ENCODE measurements around the gene PIGZ. TPM values are rescaled to one million over a fixed set of nuclear protein-coding genes. Genes with fewer than 3 reads are reported as not detected.

PIGZ gene
- total RNA-seq, 1 donor from 2014 or later = 2.1 TPM

DNA sequence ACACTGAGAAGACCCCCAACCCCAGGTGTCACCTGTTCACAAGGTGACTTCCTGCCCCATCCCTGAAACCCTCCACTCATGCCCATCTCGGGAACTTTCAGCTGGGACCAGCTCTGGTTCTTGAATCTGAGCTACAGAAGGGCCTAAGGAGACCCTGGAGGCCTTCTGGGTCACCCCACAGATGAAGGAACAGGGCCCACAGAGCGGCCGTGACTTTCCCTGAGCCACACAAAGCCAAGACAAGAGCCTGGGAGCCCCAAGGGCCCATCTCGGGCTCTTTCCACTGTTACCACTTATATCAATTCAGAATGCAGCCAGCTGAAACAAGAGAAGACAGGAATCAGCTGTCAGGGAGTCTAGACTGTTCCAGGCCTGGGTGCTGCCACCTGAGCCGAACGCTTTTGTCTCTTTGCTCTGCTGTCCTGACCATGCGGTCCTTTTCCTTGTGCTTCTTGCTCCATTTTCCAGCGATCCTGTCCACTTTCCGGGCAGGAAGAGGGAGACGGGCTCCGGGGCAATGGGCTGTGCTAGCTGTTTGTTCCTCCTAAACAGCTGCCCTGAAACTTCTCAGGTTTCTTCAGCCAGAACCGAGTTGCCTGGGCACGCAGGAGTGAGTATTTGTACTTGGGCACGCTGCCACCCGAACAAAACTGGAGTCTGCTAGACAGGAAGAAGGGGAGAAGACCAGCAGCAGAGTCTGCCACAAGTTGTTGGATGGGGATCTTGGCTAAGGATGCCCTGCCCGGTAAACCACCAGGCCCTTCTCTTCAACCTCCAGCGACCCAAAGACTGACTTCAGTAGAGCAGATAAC lies 28.0 kb upstream of the PIGZ start:
- no peak overlapping the region for H3K27ac Mint-ChIP-seq
- no peak overlapping the region for H3K4me3 Mint-ChIP-seq (ENCODE audit: low read depth)
- no peaks in the 10 kb centered on the region for H3K36me3 Mint-ChIP-seq (ENCODE audit: low read depth)
- peaks cover under 1% of the 10 kb centered on the region for H3K4me1 Mint-ChIP-seq (ENCODE audit: low read depth)
- no peaks in the 10 kb centered on the region for H3K27me3 Mint-ChIP-seq (ENCODE audit: low read depth)
- DNase-seq (ENCODE audit: low spot score) = no peak
- intact Hi-C loops (cut with micrococcal nuclease) = no loop called here
- H3K9me3 Mint-ChIP-seq = no peaks in the 10 kb centered on the region

DNA sequence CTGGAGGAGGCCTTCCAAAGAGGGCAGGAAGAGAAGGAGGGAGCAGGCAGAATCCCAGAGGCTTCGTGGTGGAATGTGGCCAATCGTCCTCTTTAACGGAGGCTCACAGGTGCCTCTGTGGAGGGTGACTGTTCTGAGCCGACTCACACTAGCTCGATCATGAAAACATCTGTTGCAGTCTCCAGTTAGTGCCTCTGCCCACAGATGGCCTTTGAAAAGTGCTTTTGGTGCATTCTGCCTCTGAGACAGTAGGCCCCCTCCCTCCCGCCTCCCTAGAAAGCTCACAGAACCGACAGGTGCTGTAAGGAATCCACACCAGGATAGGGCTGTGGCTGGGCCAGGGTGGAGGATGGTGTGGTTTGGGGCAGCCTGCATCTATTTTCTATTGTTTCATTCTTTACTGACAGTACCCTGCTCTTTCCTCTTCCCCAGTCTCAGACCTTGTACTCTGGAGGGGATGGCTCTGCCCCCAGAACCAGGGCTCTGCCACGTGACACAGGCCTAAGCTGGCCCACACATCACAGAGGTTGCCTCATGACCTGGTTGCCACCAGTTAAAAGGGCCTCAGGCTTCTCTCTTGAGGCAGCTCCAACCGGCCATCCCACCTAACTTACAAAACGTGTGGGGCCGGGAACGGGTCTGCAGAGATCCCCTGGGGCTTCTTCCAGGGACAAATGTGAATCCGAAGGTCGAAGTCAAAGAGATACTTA lies 27.2 kb upstream of the PIGZ start:
- Mint-ChIP-seq H3K4me3 (ENCODE audit: low read depth) (no peak overlapping the region), H3K4me1 (ENCODE audit: low read depth) (no peaks in the 10 kb centered on the region), H3K27me3 (ENCODE audit: low read depth) (no peaks in the 10 kb centered on the region), H3K9me3 (no peaks in the 10 kb centered on the region), H3K36me3 (ENCODE audit: low read depth) (no peaks in the 10 kb centered on the region), H3K27ac (no peak overlapping the region)
- no peak for DNase-seq (ENCODE audit: low spot score)
- intact Hi-C loops (cut with micrococcal nuclease) = no loop called here

DNA sequence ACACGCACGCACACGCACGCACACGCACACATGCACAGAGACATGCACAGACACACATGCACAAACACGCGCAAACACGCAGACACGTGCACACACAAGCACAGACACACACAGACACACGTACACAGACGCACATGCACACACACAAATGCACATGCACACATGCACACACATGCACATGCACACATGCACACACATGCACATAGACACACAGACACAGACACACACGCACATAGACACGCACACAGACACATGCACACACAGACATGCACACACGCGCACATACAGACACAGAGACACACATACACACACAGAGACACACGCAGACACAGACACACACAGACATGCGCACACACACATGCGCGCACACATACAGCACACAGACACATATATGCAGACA lies 26.4 kb upstream of the PIGZ start:
- Mint-ChIP-seq H3K4me3 (ENCODE audit: low read depth) (no peak overlapping the region), H3K4me1 (ENCODE audit: low read depth) (no peaks in the 10 kb centered on the region), H3K36me3 (ENCODE audit: low read depth) (no peaks in the 10 kb centered on the region), H3K9me3 (no peaks in the 10 kb centered on the region), H3K27me3 (ENCODE audit: low read depth) (no peaks in the 10 kb centered on the region), H3K27ac (no peak overlapping the region)
- intact Hi-C loops (cut with micrococcal nuclease) = no loop called here
- DNase-seq (ENCODE audit: low spot score) = no peak

DNA sequence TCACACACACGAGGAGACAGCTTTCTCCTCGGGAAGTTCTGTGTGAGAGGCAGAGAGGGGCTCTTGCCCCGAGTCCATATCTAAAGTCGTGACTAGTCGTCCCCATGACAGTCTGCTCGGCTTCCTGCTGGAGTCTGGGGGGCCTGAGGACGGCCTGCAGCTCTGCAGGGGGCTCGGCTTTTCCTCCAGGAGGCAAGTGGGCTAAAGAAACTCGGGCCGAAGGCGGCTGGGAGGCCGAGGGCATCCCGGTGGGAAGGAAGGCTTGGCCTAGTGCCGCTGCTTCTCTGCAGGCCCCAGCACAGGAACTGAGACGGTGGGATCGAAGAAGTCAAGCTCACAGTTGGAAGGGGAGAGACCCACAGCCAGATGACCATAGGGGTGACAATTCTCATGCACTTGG lies 25.4 kb upstream of the PIGZ start:
- H3K4me1 Mint-ChIP-seq (ENCODE audit: low read depth) = no peaks in the 10 kb centered on the region
- no peaks in the 10 kb centered on the region for H3K9me3 Mint-ChIP-seq
- H3K36me3 Mint-ChIP-seq (ENCODE audit: low read depth) = no peaks in the 10 kb centered on the region
- no peak overlapping the region for H3K4me3 Mint-ChIP-seq (ENCODE audit: low read depth)
- intact Hi-C loops (cut with micrococcal nuclease) = no loop called here
- no peak overlapping the region for H3K27ac Mint-ChIP-seq
- DNase-seq (ENCODE audit: low spot score) = no peak
- H3K27me3 Mint-ChIP-seq (ENCODE audit: low read depth) = no peaks in the 10 kb centered on the region

DNA sequence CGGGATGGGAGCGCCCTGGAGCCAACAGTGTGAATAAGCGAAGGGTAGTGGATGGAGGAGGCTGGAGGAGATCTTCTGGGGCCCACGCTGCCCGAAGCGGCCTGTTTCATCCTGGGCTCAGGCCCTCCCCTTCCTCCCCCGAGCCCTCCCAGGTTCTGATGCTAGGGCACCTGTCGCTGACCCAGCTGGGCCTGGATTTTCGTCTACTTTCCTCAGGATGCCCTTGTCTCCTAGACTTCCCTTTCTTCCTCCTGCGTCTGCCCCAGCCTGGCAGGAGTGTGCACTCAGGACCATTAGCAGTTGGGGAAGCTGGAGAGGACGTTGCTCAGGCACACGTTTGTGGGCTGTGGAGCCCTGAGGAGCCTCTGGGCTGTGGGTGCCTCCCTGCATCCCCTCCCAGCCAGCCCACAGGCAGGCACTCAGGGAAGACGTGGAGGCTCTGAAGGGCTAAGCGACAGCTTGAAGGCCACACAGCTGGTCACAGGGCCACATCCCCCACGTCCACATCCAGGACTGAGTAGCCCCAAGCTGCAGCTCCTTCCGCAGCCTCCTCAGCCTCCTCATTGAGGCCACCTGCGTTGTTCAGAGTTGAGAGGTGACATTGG lies 23.9 kb upstream of the PIGZ start:
- Mint-ChIP-seq H3K36me3 (ENCODE audit: low read depth) (no peaks in the 10 kb centered on the region), H3K4me3 (ENCODE audit: low read depth) (no peak overlapping the region), H3K27ac (no peak overlapping the region), H3K27me3 (ENCODE audit: low read depth) (no peaks in the 10 kb centered on the region), H3K9me3 (no peaks in the 10 kb centered on the region), H3K4me1 (ENCODE audit: low read depth) (no peaks in the 10 kb centered on the region)
- intact Hi-C loops (cut with micrococcal nuclease) = no loop called here
- DNase-seq (ENCODE audit: low spot score) = no peak

DNA sequence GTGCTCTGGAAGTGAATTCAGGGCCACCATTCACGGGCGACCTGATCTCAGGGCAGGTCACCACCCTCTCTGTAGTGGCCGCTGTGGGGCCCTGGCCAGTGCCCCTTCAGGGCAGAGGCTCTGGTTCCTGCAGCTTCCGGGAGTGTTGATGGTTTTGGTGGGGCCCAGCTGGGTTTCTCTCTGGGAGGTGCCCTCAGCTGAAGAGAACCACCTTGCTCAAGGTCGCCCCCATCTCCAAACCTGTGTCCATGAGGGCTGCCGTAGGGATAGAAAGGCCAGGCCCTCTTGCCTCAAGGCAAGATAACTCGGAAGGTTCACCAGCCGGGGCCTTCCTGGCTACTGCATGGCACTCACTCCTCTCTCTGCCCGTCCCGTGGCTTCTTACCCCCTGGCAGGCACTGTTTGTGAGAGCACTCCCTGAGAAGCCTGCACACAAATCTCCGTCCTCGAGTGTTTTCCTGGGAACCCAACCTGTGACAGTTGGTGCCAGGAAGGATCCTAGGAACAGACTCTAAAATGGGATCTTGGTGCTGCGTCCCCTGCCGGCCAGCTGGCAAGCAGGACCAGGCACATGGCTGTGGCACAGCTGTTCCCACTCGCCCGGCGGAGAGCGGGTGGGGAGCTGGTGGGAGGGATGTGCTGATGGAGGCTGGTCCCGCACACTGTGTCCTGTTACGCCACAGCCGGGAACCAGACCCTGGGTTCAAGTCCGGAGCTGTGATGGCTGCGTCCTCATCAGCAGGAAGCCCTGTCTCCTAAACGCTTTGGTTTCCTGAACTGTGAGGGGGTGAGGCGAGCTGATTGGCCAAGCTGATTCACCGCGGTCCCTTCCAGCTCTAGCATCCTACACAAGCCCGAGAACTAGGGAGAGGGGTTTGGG lies 23.2 kb upstream of the PIGZ start:
- Mint-ChIP-seq H3K27ac (no peak overlapping the region), H3K27me3 (ENCODE audit: low read depth) (no peaks in the 10 kb centered on the region), H3K4me1 (ENCODE audit: low read depth) (no peaks in the 10 kb centered on the region), H3K9me3 (no peaks in the 10 kb centered on the region), H3K36me3 (ENCODE audit: low read depth) (no peaks in the 10 kb centered on the region), H3K4me3 (ENCODE audit: low read depth) (no peak overlapping the region)
- intact Hi-C loops (cut with micrococcal nuclease) = no loop called here
- no peak for DNase-seq (ENCODE audit: low spot score)

DNA sequence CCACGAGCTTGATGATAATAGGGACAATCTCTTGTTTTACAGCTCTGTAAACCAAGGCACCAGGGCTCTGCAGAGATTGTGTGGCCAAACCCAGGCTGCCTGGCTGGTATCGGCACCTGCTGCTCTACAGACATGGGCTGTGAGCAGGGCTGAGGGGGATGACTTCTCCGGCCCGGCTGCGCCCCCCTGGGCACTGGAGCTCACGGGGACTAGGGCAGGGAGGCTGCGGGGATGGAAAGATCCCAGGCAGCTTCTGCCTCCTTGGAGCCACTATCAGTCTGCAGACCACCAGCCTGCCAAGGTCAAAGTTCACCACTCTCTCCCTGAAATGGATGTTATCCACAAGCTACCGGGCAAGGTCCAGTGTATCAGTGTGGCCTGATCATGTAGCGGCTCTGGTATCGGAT lies 22.0 kb upstream of the PIGZ start:
- intact Hi-C loops (cut with micrococcal nuclease) = no loop called here
- Mint-ChIP-seq H3K4me1 (ENCODE audit: low read depth) (no peaks in the 10 kb centered on the region), H3K27me3 (ENCODE audit: low read depth) (no peaks in the 10 kb centered on the region), H3K36me3 (ENCODE audit: low read depth) (no peaks in the 10 kb centered on the region), H3K27ac (no peak overlapping the region), H3K4me3 (ENCODE audit: low read depth) (no peak overlapping the region), H3K9me3 (no peaks in the 10 kb centered on the region)
- no peak for DNase-seq (ENCODE audit: low spot score)

DNA sequence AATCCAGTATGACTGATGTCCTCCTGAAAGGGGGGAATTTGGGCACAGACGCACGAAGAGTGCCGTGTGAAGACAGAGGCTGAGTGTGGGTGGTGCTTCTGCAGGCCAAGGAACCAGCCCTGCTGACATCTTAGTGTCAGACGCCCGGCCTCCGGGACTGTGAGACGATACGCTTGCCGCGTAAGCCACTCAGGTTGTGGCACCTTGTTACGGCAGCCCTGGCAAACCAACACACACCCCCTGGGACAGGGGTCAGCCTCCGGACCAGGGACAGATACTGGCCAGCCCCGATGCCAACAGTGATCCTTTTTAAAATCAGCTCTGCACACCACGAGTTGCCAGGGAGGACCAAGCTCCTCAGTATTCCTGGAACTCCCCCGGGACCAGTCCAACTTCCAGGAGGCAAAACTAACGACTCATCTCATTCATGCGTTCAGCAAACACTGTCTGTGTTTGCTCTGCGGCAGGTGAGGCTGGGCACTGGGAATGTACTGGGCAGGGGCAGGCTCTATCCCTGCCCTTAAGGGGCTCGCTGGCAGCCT lies 21.2 kb upstream of the PIGZ start:
- Mint-ChIP-seq H3K27ac (no peak overlapping the region), H3K36me3 (ENCODE audit: low read depth) (no peaks in the 10 kb centered on the region), H3K4me1 (ENCODE audit: low read depth) (no peaks in the 10 kb centered on the region), H3K4me3 (ENCODE audit: low read depth) (no peak overlapping the region), H3K9me3 (no peaks in the 10 kb centered on the region), H3K27me3 (ENCODE audit: low read depth) (no peaks in the 10 kb centered on the region)
- no peak for DNase-seq (ENCODE audit: low spot score)
- intact Hi-C loops (cut with micrococcal nuclease) = no loop called here

DNA sequence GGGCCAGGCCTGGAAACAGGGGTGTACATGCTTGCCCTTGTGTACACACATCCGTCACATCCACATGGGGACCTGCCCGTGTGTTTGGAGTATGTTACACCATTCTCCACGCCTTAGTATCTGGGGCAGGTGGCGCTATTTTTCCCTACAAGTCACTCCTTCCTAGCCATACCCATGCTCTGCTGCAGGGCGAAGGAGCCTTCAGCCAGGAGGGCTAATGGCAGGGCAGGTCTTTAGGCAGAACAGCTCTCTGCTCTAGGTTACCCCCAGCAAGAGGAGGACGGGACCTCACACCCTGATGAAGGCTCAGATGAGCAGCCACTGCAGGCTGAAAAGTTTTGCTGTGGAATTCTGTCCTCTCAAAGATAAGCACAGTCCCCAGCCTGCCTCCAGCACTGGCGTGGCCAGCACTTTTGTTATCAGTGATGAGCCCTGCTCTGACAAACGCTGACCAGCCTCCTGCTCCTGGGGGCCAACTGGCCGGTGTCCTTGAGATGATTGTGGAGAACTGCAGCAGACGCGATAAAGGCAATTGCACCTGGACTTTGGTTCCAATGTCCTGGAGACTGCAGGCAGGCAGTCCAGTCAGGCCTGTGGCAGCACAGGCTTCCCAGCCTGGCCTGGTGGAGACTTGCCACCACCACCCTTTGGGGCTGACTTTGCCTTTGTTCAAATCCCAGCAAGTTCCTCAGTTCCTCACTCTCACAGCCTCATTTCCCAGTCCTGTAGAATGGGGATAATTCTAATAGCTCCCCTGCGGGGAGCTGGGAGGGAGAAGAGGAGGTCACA lies 19.8 kb upstream of the PIGZ start:
- intact Hi-C loops (cut with micrococcal nuclease) = no loop called here

DNA sequence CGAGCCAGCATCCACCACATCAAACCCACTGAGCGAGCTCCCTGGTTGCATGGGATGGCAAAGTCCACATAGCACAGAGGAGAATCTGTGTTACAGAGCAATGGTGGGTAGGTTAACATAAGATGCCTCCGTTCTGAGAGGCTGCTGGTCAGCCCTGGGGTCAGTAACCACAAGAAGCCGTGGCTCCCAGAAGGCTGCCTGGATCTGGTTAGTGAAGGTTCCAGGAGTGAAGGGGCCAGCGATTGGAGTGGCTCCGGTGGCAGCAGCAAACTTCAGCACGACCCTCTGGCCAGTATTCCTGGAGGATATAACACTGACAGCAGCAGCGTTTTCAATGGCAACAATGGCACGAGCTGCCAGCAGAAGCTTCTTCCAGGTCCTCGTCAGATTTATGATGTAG lies 18.4 kb upstream of the PIGZ start:
- intact Hi-C loops (cut with micrococcal nuclease) = no loop called here
- DNase-seq (ENCODE audit: low spot score) = no peak
- peaks cover 7% of the 10 kb centered on the region for H3K27me3 Mint-ChIP-seq (ENCODE audit: low read depth)

More for the DNA sequence above, 19.8 kb upstream of the PIGZ start:
- peaks cover 3% of the 10 kb centered on the region for H3K36me3 Mint-ChIP-seq (ENCODE audit: low read depth)
- no peak for DNase-seq (ENCODE audit: low spot score)
- no peaks in the 10 kb centered on the region for H3K4me1 Mint-ChIP-seq (ENCODE audit: low read depth)
- H3K9me3 Mint-ChIP-seq = peaks cover 6% of the 10 kb centered on the region
- no peak overlapping the region for H3K27ac Mint-ChIP-seq
- peaks cover 4% of the 10 kb centered on the region for H3K27me3 Mint-ChIP-seq (ENCODE audit: low read depth)
- H3K4me3 Mint-ChIP-seq (ENCODE audit: low read depth) = no peak overlapping the region

DNA sequence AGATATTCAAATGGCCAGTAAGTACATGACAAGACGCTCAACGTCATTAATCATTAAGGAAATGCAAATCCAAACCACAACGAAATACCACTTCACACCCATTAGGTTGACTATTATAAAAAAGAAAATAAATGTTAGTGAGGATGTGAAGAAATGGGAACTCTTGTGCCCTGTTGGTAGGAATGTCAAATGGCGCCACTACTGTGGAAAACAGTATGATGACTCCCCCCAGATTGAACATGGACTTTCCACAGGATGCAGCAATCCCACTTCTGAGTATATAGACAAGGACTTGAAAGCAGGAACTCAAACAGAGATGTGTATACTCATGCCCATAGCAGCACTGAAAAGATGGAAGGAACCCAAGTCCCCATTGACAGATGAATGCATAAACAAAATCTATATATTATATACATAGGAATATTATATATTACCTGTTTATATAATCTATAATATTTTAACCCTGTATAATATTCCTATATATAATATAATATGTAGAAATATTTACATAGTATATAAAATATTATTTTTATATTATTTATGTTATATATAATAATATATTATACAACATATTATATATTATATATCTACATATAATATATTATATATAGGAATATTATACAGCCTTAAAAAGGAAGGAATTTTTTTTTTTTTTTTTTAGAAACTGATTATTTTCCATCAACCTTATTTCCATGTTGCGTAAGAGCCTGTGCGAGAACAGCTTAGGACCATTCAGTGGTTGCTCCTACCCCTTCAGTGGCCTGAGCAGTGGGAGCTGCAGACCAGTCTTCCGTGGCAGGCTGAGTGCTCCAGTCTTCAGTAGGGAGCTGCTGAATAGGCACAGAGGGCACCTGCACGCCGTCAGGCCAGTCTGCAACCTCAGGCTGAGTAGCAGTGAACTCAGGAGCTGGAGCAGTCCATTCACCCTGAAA lies 17.6 kb upstream of the PIGZ start:
- Mint-ChIP-seq H3K36me3 (ENCODE audit: low read depth) (peaks cover 7% of the 10 kb centered on the region), H3K9me3 (peaks cover 16% of the 10 kb centered on the region), H3K4me3 (ENCODE audit: low read depth) (no peak overlapping the region), H3K4me1 (ENCODE audit: low read depth) (no peaks in the 10 kb centered on the region), H3K27ac (no peak overlapping the region), H3K27me3 (ENCODE audit: low read depth) (peaks cover 10% of the 10 kb centered on the region)
- intact Hi-C loops (cut with micrococcal nuclease) = no loop called here
- DNase-seq (ENCODE audit: low spot score) = no peak

More for the DNA sequence above, 18.4 kb upstream of the PIGZ start:
- H3K4me1 Mint-ChIP-seq (ENCODE audit: low read depth) = no peaks in the 10 kb centered on the region
- H3K4me3 Mint-ChIP-seq (ENCODE audit: low read depth) = no peak overlapping the region
- H3K36me3 Mint-ChIP-seq (ENCODE audit: low read depth) = peaks cover 7% of the 10 kb centered on the region
- no peak overlapping the region for H3K27ac Mint-ChIP-seq
- H3K9me3 Mint-ChIP-seq = peaks cover 11% of the 10 kb centered on the region

All from activated T-helper 2 cell treated with anti-CD3 and anti-CD28 coated beads, Interferon-gamma antibody, Interleukin-2, Interleukin-4, amounts not matched to agents 10 μg/mL and 5 μg/mL and 100 μg/mL, durations not matched to agents 14 hours and 24 hours and 36 hours (primary cell).